ENCODE data around the gene IQSEC1.

The IQSEC1 gene

GRCh38 chr3:13015286-13016082, 57.7 kb downstream of the IQSEC1 start:
- no peak for DNase-seq (ENCODE audit: low read depth)

GRCh38 chr3:13014755-13015285, 58.4 kb downstream of the IQSEC1 start:
- no peak for DNase-seq (ENCODE audit: low read depth)

DNA sequence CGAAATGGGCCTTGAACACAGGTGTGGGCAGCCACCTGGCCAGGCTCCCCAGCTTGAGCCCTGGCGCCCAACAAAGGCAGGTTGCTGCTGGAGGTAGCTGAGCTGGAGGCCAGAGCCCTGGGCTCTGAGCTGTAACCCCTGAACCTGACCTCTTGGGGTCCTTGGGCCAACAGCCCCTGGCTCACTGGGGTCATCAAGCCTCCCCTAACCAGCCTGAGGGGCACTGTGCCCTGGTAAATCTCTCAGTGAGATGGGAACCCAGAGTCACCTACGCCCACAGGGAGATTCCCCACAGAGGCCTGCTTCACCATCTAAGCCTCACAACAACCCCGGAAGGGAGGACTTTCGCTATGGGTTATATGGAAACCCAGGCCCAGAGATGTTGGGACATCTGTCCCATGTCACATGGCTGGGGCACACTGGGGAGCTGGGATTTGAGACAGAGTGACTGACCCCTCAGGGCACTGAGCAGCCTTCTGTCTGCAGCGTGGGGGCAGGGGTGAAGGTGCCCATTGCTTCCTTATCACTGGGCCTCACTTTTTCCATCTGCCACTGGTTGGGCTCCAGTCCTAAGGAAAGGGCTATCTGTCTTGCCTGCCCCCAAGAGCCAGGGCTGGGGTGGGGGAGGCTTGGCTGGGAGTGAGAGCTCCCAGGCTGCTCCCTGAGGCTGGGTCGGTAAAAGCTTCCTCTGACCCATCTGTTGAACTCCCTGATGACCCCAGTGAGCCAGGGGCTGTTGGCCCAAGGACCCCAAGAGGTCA, 59.1 kb downstream of the IQSEC1 start:
- no peak for DNase-seq (ENCODE audit: low read depth)

DNA sequence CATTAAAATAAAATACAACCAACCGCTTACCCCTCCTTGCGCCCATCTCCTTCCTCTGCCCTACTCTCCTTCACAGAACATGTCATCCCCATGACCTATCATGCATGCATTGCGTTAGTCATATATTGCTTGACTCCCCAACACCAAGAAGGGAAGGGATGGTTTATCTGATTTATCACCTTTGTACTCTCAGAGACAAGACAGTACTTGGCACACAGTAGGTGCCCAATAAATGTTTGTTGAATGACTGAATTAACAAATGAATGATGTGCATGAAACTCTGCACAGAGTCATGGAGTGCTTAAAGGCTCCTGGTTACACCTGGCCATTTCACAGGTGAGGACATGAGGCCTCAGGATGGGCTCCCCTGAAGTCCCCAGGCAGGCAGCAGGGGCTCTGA, 59.7 kb downstream of the IQSEC1 start:
- no peak for DNase-seq (ENCODE audit: low read depth)

GRCh38 chr3:13013151-13013561, 60.1 kb downstream of the IQSEC1 start:
- no peak for DNase-seq (ENCODE audit: low read depth)

DNA sequence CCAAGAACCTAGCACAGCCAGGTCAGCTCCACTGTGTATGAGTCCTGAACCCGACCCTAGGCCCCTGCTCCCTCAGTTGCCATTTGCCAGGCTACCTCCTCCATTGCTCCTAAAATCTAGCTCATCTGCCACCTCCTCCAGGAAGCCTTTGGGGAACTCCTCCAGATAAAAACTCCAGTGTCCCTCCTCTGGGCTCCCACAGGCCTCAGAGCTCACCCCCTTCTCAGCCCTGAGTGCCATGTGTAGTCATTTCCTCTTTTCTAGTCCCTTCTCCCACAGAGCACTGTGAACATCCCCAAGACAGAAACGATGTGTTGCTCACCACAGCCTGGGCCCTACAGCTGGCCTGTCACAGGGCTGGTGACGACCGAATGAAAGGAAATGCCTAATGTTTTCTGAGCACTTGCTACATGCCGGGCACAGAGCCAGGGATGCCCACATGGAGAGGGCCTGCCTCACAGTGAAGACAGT, 61.0 kb downstream of the IQSEC1 start:
- no peak for DNase-seq (ENCODE audit: low read depth)

GRCh38 chr3:13011573-13012220, 61.5 kb downstream of the IQSEC1 start:
- no peak for DNase-seq (ENCODE audit: low read depth)

DNA sequence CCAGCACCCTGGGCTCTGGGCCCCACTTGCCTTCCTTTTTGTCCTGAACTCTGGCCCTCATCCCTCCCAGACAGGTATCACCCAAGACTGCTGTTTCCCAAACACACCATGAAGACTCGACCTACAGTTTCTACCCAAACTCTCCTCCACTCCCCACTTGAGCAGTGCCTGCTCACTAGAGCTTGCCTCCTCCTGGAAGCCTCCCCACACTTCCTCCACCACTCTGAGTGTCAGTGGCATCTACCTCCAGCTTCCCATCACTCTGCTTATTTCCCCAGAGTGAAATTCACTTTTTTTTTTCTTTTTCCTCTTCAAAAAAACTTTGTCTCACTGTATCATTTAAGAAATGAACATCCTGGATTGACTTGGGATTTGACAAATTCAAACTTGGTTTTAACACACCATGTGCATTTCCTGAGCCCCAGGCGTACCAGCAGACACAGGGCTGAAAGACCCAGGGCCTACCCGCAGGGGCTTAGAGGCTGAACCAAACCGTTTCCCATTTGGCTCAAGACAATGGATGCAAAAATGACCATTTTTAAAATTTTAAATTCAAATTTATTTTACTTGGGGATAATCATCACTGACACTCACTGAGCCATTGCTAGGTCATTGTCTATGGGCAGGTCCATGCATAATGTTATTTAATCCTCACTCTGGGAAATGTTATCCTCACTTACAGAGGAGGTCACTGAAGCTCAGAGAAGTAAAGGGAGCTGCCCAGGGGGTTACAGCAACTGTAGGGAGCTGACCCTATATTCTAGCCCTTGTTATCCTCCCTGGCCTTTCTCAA, 62.3 kb downstream of the IQSEC1 start:
- no peak for DNase-seq (ENCODE audit: low read depth)

GRCh38 chr3:13009946-13010315, 63.3 kb downstream of the IQSEC1 start:
- no peak for DNase-seq (ENCODE audit: low read depth)

DNA sequence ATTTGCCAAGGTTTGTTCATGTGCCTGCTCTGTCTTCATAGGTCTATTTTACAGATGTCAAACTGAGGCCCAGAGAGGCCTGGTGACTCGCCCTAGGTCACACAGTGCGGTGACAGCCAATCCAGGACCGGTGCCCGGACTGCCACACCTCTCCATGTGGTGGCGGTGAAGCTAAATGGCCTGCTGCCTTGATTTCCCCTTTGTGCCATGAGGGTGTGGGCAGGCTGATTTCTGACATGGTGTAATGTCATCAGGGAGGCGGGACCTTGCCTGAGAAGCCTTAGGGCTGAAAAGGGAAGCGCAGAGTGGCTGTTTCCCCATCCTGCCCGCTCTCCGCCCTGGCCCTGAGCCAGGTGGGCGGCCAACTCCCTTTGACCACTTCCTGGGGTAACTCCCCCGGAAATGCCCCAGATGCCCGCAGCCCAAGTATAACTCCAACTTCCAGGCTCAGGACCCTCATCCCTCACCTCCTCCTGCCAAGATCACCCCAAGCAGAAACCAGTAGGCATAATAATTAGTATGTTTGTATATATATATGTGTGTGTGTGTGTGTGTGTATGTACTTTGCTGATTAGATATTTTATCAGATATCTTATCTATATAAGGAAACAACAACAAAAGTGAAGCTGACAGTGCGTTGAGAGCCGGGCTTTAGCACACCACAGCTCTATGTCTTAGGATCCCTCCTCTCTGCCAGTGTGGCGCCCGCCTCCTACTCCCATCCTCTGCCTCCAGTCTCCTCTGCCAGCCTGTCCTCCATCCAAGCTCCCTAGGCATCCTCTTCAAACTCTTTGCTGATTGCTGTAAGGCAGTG, 63.9 kb downstream of the IQSEC1 start:
- DNase-seq (ENCODE audit: low read depth), result no peak

GRCh38 chr3:13008155-13008995, 64.9 kb downstream of the IQSEC1 start:
- DNase-seq (ENCODE audit: low read depth), result no peak

DNA sequence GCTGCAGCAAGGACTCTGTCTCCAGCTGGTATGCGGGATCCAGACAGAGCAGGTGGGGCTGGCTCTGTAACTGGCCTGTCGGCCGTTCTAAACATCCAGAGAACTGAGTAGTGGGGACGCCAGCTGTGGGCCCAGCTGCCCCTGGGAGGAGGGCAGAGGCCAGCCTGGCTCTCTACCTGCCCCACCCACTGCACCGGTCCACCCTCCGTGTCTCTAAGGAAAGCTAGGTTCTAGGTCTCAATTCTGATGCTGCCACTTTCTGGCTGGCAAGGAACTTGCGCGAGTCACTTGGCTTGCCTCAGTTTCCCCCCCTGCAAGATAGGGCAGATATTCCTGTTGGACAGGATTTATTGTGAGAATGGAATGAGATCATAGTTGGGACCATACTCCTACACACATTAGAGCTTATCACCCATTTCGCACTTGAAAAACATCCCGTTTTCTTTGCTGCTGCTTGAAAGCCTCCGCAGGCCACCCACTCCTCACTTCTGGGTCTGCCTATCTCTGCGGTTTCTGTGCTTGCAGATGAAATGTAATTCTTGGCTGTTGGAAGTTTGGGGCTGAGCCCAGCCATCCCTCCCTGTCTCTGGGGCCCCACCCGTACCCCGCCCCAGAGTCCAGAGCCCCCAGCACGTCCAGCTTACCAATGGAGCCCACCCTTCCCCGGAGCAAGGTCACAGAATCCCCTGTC, 65.8 kb downstream of the IQSEC1 start:
- no peak for DNase-seq (ENCODE audit: low read depth)

DNA sequence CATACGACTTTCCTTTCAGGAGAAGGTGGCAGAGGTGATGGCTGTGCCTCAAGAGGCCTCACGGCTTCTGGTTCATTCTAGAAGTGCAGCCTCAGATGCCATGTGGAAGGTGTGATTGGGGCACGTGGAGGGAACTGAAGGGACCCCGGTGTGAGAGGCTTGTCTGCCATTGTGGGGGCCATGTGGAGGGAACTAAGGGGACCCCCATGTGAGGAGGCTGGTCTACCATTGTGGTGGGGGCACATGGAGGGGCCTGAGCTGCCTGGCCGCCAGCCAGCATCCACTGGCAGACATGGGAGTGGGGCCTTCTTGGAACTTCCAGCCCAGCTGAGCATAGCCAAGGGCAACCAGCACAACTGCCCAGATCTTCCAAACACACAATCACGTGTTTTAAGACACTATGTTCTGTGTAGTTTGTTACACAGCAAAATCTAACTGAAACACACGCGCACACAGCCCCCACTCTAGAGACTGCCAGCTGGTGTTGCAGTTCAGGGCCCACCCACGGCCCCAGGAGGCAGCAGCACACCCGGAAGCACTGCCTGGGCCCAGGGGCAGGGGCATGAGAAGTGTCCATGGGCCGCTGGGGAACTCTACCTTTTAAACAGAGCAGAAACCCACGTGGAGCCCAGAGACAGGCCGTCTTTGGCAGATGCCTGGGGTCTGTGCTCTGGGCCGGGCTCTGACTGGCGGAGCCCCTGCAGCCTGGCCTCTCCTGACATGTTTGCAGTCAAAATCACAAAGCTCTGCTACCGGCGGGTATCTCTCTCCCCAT, 66.8 kb downstream of the IQSEC1 start:
- DNase-seq (ENCODE audit: low read depth), result no peak

DNA sequence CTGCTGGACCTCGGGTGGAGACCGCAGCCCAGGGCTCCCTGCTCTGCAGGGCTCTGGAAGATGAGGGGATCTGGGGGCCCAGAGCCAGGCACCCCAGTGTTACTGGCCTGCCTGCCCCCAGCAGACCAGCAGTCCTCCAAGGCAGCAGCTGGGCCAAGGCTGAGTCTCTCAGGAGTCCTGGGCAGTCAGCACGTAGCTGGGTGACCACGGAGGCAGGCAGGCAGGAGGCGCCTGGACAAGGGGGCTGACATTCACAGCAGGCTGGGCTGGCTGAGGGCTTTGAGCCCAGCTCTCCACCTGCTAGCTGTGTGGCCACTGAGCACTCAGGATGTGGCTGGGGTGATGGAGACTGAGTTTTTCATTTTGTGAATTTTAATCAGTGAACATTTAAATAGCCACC, 67.9 kb downstream of the IQSEC1 start:
- DNase-seq (ENCODE audit: low read depth), result no peak

GRCh38 chr3:13004376-13004775, 68.9 kb downstream of the IQSEC1 start:
- DNase-seq (ENCODE audit: low read depth), result no peak

GRCh38 chr3:13003608-13004007, 69.6 kb downstream of the IQSEC1 start:
- DNase-seq (ENCODE audit: low read depth), result no peak

DNA sequence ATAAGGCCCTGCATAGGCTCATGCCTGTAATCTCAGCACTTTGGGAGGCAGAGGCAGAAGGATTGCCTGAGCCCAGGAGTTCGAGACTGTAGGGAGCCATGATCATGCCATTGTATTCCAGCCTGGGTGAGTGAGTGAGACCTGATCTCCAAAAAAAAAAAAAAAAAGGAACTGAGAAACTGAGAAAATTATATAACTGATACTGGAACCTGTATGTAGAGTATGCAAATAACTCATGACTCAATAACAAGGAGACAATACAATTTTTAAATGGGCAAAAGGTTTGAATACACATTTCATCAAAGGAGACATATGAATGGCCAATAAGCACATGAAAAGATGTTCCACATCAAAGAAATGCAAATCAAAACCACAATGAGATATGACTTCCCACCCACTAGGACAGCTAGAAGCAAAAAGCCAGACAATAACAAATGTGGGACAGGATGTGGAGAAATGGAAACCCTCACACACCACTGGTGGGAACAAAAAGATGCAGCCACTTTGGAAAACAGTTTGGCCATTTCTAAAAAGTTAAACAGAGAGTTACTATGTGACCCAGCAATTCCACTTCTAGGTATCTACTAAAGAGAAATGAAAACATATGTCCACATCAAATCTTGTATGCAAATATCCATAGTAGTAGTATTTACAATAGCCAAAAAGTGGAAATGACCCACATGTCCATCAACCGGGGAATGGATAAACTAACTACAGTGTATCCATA, 70.7 kb downstream of the IQSEC1 start:
- DNase-seq (ENCODE audit: low read depth), result no peak
